Measurements from ENCODE around the gene MYO1B. TPM values are rescaled to one million over a fixed set of nuclear protein-coding genes. Genes with fewer than 3 reads are reported as not detected.

The MYO1B gene
- total and polyA plus RNA-seq, 2 experiments from 2014 or later, result 26.4 to 70.6 TPM

GRCh38 chr2:191215666-191216065 lies 29.5 kb upstream of the MYO1B start:
- Histone ChIP-seq H3K79me2 (replicated peaks; ENCODE audit: insufficient read depth) (no peaks in the 10 kb centered on the region), H3K9me2 (ENCODE audit: insufficient read depth) (no peaks in the 10 kb centered on the region), H3K36me3 (ENCODE audit: insufficient read depth) (no peaks in the 10 kb centered on the region), H3F3A (replicated peaks; ENCODE audit: low read depth) (no peaks in the 10 kb centered on the region), H3K27me3 (ENCODE audit: insufficient read depth) (no peaks in the 10 kb centered on the region), H3K27ac (ENCODE audit: low read depth) (no peak overlapping the region), H2AFZ (no peak overlapping the region), H3K4me1 (ENCODE audit: insufficient read depth) (no peaks in the 10 kb centered on the region), H3K4me2 (no peak overlapping the region), H4K20me1 (replicated peaks; ENCODE audit: insufficient read depth) (no peaks in the 10 kb centered on the region), H3K4me3 (no peak overlapping the region)
- DNase-seq (ENCODE audit: low spot score) (no peak), ATAC-seq (no peak)
- Mint-ChIP-seq H3K36me3 (ENCODE audit: low read depth) (no peaks in the 10 kb centered on the region), H3K4me1 (peaks cover 11% of the 10 kb centered on the region), H3K27me3 (ENCODE audit: insufficient read depth, low read depth, poor library complexity) (no peaks in the 10 kb centered on the region), H3K27ac (no peak overlapping the region), H3K4me3 (no peak overlapping the region), H3K9me3 (peaks cover 6% of the 10 kb centered on the region; the same call in 1 of the 3 replicates)
- TF ChIP-seq ETS1 (IDR thresholded peaks at IDR 0.05), result no peak
- no peak for TF ChIP-seq ZNF114 (CRISPR knock-in tag; IDR thresholded peaks at IDR 0.05)
- no peak for TF ChIP-seq POLR2AphosphoS5 (IDR thresholded peaks at IDR 0.05; ENCODE audit: low read depth)
- TF ChIP-seq ZNF331 (CRISPR knock-in tag; IDR thresholded peaks at IDR 0.05; ENCODE audit: low read depth), result no peak
- no peak for TF ChIP-seq CREB1 (CRISPR knock-in tag; IDR thresholded peaks at IDR 0.05; ENCODE audit: low read depth)
- TF ChIP-seq JUNB (IDR thresholded peaks at IDR 0.05; ENCODE audit: unreplicated experiment), result no peak
- no peak for TF ChIP-seq STAT1 (IDR thresholded peaks at IDR 0.05; ENCODE audit: unreplicated experiment)
- TF ChIP-seq NANOG (IDR thresholded peaks at IDR 0.05; ENCODE audit: borderline replicate concordance), result no peak
- no peak for TF ChIP-seq CTCF (conservative IDR thresholded peaks at IDR 0.05; ENCODE audit: low read depth in 2 of 2)
- TF ChIP-seq ZNF462 (CRISPR knock-in tag; IDR thresholded peaks at IDR 0.05), result no peak
- no peak for TF ChIP-seq REST (IDR thresholded peaks at IDR 0.05; ENCODE audit: unreplicated experiment)
- TF ChIP-seq EZH2phosphoT487 (IDR thresholded peaks at IDR 0.05; ENCODE audit: unreplicated experiment), result no peak
- TF ChIP-seq EZH2 (IDR thresholded peaks at IDR 0.05; ENCODE audit: low read depth, unreplicated experiment), result no peak
